ENCODE measurements around the gene SLC26A9.

Gene SLC26A9, protein sequence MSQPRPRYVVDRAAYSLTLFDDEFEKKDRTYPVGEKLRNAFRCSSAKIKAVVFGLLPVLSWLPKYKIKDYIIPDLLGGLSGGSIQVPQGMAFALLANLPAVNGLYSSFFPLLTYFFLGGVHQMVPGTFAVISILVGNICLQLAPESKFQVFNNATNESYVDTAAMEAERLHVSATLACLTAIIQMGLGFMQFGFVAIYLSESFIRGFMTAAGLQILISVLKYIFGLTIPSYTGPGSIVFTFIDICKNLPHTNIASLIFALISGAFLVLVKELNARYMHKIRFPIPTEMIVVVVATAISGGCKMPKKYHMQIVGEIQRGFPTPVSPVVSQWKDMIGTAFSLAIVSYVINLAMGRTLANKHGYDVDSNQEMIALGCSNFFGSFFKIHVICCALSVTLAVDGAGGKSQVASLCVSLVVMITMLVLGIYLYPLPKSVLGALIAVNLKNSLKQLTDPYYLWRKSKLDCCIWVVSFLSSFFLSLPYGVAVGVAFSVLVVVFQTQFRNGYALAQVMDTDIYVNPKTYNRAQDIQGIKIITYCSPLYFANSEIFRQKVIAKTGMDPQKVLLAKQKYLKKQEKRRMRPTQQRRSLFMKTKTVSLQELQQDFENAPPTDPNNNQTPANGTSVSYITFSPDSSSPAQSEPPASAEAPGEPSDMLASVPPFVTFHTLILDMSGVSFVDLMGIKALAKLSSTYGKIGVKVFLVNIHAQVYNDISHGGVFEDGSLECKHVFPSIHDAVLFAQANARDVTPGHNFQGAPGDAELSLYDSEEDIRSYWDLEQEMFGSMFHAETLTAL

DNA sequence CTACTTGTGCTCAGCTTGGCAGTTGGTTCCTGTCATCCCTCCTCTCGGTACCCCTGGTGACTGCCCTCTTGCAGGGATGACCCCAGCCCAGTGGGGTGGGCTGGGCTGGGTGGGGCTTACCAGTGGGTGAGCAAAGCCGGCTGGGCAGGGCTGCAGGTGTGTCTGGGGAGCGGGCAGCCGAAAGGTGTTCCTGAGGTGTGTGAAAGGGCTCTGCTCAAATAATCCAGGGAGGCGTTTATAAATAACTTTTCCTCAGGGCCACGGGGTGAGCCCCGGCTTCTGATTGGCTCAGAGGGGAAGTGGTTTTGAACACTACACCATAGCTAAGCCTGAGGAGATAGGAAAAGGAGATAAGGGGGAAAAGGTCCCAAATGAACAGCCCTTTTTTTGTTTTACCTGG, at the start of gene SLC26A9:
Gene SLC26A9, minus strand, starts transcription at position 212 of the 400 bp plus-strand sequence. CDS start 7,636 bp downstream, outside the sequence.
- DNase-seq (ENCODE audit: low read depth), result no peak

DNA sequence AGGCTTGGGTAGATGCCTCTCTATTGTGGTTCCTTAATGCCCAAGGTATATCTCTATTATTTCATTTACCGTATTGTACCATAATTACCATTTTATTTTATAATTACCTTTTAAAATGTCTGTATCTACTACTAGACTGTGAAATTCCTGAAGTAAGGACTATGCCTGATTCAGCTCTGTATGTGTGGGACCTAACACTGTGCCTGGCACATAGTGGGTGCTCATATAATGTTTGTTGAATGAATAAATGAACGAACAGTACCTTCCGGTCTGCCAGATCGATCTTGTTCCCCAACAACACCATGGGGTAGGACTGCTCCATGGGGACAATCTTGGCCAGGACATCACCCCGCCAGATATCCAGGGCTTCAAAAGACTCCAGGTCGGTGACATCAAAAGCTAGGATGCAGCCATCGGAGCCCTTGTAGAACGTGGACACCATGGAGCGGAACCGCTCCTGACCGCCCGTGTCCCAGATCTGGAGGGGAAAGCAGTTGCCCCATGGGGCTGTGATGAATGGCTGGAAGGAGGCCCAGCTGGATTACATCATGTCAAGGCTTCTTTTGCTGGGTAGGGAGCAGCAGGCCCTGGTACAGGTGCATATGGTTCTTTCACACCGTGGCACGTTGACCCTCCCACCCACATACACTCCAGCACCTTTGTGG, 49.1 kb upstream of the SLC26A9 start:
- DNase-seq (ENCODE audit: low read depth), result no peak

DNA sequence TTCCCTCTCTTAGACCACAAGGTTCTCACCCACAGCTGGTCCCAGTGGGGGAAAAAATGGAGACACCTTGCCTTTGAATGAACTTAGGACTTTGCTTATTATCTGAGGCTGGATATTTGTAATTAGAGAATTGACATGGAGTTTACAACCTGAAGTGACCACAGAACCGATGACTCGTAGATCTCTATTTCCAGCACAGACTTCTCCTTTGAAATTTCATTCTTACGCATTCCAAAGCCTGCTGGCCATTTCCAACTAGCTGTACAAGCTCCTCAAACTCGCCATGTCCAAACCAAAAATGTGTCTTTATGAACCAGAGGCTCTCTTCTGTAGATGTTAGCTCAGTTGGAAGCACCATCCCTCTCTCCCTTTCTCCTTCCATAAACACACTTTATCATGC, 48.0 kb upstream of the SLC26A9 start:
- DNase-seq (ENCODE audit: low read depth), result peak; percentile 78

DNA sequence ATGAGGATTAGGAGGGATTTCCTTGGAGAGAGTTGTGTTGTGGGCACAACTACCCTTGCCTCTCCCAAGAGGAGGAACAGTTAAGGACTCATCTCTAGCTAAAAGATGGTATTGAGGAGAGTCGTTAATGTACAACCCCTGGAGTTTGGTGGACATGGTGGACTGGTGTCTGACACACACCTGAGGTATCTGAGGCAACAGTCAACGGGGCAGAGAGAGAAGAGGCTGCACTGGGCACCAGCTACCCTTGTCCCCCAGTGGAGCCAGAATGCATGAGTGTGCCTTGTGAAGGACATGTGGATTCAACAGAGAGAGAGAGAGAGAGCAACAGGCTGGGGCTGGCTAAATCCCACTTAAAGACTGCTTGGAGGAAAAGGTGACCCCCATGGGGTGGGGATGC, 47.0 kb upstream of the SLC26A9 start:
- no peak for DNase-seq (ENCODE audit: low read depth)

DNA sequence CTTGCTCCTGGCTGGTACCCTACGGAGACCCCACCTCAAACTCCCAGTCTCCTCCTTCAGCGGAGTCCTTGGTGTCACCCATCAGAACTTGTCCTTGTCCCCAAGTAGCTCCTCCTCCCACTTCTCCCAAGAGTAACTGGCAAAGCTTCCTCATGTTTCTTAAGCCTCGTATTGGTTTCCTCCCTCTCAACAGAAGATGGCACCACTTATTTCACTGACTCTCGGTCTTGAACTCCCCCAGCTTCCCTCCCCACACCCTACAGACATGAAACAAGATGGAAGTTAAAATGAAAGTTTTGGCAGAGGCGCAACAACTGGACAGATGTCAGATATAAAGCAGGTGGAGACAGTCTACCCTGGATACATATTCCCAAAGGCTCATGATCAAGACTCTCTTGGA, 46.5 kb upstream of the SLC26A9 start:
- DNase-seq (ENCODE audit: low read depth), result no peak

DNA sequence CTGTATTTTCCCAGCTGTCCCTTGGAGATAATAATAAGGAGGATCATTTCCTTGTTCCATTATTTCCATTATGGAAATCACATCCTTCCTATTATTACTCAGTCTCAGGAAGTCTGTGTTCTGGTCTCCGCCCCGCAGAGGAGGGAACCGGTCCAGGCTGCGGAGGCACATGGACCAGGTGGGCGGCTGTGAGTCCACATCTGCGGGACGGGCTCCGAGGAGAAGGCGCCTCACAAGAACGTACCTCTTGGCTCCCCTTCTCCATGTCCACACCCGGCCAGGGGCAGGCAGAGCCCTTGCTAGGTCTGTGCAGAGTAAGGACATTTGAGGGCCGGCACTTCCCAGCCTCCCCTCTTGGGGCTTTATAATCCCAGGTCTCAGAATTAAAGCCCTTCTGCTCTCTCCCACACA, 45.3 kb upstream of the SLC26A9 start:
- no peak for DNase-seq (ENCODE audit: low read depth)

DNA sequence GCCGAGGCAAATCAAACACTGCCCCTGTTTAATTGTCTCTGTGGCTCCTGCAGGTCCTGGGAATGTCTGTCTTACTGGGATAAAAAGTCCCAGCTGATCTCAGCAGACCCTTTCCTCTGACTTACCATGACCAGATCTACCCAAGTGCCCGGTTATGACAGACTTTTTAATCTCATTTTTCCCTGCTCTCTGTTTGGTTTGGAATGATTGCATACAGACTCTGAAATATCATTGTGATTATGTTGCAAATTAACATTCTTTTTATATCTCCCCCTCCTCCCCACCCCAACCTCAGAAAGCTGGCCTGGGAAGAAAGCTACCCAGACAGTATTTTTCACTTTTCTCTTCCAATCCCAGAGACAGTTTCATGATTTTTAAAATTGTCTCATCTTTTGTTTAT, 43.6 kb upstream of the SLC26A9 start:
- DNase-seq (ENCODE audit: low read depth), result no peak

DNA sequence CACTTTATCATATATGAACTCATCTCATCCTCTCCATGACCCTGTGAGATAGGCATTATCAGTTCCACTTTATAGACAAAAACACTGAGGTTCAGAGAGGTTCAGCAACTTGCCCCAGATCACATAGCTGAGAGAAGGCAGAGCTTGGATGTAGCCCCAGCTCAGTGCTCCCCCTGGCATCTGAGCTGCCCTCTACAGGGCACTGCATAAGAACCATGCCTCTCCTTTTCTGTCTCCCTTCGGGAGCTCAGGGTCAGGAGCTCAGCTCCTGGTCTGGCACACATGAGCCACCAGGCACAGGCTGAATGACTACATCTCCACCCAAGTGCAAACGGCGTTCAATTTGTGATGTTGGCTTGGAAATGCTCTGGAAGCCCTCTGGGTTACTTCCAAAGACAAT, 43.0 kb upstream of the SLC26A9 start:
- no peak for DNase-seq (ENCODE audit: low read depth)

DNA sequence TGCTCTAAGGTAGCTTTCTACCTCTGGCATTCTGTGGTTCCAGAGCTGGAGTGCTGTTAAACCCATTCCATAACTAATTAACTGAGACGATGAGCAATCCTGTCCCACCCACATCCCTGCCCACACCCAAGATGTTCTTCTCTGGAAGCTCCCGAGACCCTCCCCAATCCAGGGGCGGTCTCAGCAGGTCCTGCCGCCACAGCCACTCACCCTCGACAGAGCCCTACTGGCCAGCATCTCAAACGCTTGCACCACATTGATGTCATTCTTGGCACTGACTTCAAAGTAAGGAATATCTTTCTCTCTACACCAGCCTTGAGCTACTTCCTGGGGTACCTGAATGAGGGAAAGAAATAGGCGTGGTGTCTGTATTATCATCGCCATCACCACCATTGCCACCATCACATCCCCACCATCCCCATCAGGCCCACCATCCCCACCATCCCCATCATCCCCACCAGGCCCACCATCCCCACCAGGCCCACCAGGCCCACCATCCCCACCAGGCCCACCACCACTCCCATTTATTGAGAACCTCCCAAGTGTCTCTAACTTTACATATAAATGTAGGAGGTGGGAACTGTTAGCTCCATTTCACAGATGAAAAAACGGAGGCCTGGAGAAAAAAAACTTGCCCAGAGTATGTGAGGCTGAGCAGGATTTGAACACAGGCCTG, 42.2 kb upstream of the SLC26A9 start:
- DNase-seq (ENCODE audit: low read depth), result no peak

DNA sequence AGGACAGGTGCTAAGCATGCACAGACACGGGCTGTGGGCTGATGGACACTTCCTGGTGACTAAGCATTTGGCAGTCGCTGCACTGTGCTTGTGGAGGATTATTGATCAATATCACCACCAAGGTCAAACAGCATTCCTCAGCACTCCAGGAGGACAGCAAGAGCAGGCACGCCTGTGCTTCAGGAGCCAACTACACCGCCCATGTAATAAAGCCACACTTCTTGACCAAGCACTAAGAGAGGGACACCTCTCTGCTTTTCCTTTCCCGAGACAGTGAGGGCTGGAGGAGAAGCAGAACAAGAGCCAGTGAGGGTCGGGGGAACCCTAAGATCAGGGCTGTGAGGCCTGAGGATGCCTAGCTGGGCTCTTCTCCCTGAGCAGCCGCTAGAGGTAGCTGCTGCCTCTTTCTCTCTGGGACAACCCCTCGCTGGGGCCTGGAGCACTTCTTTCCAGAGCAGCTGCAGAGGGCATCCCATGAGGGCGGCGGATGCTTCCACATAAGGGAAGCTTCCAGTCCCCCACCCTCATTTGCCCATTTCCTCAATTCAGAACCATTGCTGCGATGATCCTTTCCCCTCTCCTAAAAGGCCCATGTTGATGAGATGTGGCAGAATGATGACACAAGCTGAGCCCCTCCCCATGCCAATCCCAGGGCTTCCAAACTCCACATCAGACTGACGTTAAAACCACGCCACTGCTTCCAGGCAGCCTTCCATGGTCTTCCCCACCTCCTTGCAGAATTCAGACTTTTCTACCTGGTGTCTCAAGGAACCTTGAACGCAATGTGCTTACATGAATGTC, 40.9 kb upstream of the SLC26A9 start:
- peak; percentile 70 for DNase-seq (ENCODE audit: low read depth)

DNA sequence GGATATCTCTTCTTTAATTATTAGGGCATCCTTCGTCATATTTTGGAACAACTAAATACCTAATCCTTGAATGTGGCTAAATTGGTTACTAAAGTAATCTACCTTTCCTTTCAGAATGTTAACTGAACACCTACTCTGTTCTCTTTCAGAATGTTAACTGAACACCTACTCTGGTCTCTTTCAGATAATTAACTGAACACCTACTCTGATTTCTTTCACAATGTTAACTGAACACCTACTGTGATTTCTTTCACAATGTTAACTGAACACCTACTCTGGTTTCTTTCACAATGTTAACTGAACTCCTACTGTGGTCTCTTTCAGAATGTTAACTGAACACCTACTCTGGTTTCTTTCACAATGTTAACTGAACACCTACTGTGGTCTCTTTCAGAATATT, 38.0 kb upstream of the SLC26A9 start:
- no peak for DNase-seq (ENCODE audit: low read depth)

DNA sequence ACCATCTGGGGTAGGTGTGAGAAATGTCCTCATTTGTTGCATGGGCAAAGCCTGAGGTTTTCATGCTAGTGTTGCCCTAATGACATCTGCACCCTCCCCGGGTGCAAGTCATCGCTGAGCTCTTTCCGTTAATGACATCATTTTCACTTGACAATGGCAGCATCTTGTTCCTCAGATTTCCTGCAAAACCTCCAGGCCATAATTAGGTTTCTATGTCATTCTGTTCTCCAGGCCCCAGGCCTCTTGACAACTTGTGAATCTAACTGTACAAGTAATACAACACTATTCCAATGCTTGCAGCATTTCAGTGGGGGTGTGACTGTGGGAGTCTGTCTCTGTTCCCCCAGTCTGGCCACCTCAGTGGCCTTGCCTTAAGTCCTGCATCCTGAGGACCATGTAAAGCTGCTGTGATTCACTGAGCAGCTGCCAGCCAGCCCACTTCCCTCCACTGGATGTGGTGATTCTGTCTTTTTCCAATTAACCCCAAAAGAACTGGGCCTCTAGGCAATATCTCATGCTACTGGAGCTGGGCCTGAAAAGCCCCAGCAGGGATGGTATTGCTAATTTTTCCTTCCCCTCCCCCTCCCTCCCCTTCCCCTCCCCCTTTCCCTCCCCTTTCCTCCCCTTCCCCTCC, 37.1 kb upstream of the SLC26A9 start:
- DNase-seq (ENCODE audit: low read depth), result no peak

DNA sequence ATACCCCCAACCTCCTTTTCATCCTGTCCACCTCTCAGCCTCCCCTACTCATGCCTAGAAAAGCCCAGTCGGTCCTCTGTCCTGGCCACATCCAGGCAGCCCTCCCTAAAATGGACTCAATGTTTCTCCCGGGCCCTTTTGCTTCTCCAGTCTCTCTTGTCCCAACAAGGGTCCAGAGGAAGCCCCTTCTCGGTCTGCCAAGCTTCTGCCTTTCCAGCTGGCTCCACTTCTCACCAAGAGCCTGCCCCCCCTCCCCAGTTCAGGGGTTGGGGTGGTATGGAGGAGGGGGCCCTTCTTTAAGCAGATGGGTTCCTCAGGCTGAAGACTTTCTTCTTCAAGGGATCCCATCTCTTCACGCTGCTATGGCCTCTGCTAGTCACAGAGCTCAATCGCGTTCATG, 36.0 kb upstream of the SLC26A9 start:
- DNase-seq (ENCODE audit: low read depth), result no peak

DNA sequence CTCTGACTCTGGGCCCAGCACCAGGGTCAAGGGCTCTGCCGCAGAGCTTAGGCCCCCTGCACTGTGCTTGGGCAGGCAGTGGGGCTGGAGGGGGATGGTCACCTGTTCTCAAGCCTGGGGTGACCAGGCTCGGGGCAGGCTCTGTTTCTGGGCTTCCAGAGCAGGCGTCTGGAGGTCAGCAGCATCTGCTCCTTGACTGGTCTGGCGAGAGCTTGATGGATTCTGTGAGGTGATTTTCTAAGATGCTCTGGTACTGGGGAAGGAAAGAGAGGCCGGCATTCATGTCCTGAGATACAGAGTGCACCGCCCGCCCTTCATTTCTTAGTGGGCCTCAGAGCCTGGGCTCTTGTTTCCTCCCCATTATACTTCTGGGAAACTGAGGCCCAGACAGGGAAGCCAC, 35.4 kb upstream of the SLC26A9 start:
- DNase-seq (ENCODE audit: low read depth), result no peak

DNA sequence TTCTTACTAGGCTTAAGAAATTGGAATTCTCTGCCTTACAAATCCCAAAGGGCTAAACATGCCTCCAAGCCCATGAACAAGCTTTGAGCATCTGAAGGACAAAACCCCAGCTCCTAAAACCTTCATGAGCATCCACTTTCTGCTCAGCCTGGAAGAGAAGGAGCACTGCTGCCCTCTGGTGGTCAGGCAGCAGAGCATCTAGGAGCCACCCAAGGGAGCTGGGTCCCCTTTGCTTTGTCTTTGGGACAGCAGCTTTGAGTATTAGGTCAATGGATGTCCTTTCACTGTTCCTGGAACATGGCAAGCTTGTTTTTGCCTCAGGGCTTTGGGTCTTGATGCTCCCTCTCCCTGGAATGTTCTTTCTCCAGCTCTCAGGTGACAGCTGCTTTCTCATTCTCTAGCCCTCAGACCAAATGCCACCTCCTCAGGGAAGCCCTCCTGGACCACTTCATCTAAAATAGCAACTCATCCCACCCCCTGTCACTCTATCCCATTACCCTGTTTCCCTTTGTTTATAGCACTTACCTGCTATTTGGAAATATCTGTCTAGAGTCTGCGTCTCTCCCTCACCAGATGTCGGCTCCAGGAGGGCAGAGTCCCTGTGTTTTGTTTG, 34.3 kb upstream of the SLC26A9 start:
- peak; percentile 83 for DNase-seq (ENCODE audit: low read depth)

DNA sequence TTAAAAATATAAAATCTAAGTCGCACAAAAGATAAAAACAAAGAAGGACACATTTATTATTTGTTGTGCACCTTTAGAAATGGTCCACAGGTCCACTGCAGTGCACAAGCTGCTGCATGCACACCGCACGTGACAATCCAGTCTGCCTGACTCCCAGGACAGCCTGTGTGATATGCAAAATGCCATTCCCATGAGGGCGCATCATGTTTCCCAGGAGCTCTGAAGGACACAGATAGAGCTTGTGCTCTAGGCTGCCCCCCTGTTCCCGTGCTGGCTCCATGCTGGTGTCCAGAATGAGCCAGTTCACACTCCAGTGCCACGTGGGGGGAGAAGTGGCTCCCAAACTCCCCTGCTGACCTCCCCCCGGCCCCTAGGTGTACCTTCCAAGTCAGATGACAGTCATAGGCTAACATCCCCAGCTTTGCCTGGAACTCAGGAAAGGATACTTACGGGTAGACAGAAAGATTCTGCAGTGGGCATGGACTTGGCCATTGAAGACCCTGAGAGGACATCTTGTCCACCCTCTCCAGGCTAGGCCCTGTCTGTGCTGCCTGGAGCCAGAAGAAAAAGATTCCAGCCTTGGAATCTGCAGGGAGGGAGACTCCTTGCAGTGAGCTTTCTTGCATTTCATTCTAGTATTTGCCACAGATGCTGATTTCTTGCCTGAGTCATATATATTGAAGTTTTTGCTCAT, 33.6 kb upstream of the SLC26A9 start:
- DNase-seq (ENCODE audit: low read depth), result peak; percentile 83

DNA sequence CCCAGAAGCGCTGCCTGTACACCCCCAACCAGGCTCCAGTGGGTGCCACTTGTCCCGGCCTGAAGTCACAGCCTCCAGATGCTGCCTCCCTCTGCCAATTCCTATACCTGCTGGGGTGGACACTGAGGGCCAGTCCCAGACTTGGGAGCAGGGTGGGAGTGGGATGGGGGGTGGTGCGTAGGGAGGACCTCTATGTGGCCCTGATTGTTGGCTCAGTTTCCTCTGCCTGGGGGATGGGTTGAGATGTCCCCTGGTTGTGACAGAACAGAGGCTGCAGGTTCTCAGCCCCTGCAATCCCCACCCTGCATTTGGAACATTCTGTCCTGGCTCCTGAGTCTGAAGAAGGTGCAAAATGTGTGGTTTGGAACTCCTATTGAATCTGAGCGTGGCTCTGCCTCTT, 32.8 kb upstream of the SLC26A9 start:
- DNase-seq (ENCODE audit: low read depth), result no peak

DNA sequence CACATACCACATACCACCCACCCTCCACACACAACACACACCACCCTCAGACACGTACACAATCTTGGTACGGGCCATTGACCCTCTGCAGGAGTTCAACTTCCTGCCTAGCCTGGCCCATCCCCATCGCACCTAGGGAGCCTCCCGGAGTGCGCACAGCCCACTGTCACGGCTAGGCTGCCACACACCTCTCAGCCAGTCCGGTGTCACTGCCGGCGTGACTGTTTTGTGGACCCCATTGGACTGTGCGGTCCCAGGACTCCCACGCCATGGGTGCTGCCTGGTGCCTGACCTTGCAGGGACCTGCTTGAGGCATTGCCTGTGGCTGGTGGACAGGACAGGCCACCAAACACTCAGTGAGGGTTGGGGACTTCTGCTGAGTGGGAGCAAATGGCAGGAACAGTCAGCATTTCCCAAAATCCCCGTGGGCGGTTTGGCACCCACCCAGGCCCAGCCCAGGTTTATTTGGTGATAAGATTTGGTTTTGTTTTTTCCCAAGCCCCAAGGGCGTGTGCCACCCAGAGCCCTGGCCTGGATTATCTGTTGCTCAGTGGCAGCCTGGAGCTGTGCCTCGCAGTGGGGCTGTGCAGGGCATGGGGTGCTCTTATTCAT, 32.2 kb upstream of the SLC26A9 start:
- DNase-seq (ENCODE audit: low read depth), result no peak

DNA sequence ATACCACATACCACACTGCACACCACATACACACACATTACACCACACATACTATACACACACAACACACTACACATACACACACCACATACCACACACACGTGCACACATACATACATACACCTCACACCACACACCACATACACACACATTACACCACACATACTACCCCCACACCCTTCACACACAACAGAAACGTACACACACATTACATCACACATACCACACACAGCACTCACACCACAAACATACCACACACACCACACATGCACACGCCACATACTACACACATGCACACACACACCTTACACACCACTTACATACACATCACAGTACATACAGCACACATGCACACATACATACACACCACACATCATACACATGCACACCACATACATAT, 31.5 kb upstream of the SLC26A9 start:
- DNase-seq (ENCODE audit: low read depth), result no peak

All from EH (cell line).